Measurements from ENCODE around the gene GPD1. TPM values are rescaled to one million over a fixed set of nuclear protein-coding genes. Genes with fewer than 3 reads are reported as not detected.

GPD1 gene
- total RNA-seq, 2 experiments from 2014 or later: 0.41 to 0.47 TPM

DNA sequence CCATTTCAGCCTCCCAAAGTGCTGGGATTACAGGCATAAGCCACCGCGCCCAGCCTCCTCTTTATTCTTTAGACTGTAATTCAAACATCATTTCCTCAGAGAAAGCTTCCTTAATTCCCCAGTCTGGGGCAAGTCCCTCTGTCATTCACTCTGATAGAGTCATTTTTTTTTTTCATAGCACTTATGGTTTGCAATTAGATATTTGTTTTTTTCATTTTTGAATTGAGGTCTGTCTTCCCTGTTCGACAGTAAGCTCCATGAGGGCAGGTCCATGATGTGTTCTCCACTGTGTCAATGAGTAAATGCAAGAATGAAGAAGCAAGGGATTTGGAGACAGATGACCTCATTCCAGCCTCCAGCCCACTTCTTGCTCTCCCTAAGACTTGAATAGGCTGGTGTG is 34.3 kb upstream of the GPD1 start:
- ChIA-PET CTCF (interaction anchor here (1.0 to 2.4 kb wide), 4 partner anchors 10 to 102 kb away, joined by 3 to 24 read pairs (median 5); no protein-coding TSS in a partner anchor), POLR2A (interaction anchor here (0.6 to 1.5 kb wide), 2 partner anchors 13 to 42 kb away, joined by 3 to 5 read pairs; partner anchors contain the start of gene COX14)
- DNase-seq (no peak), ATAC-seq (ENCODE audit: poor library complexity) (no peak)
- no peak overlapping the region for H3K27ac ChIP-seq (ENCODE audit: low read depth in 1 of 2, low read length in 2 of 2)
- peaks cover 5% of the 10 kb centered on the region for H3K27me3 Mint-ChIP-seq
- H3K4me3 Mint-ChIP-seq: no peak overlapping the region
- intact Hi-C loops (cut with DNase I, micrococcal nuclease): no loop called here
- no peaks in the 10 kb centered on the region for H3K36me3 ChIP-seq (ENCODE audit: insufficient read depth, low read length)
- H3K4me1 Mint-ChIP-seq (ENCODE audit: low read depth): peaks cover 10% of the 10 kb centered on the region
- no peak overlapping the region for H3K4me3 ChIP-seq (ENCODE audit: low read length)
- H3K27me3 ChIP-seq (ENCODE audit: control insufficient read depth in 1 of 2, insufficient read depth in 2 of 2, low read length in 2 of 2): peaks cover 0 to 1% of the 10 kb centered on the region in 2 experiments
- H3K27ac Mint-ChIP-seq: no peak overlapping the region
- no peaks in the 10 kb centered on the region for H3K36me3 Mint-ChIP-seq (ENCODE audit: low read depth)
- no peaks in the 10 kb centered on the region for H3K9me3 ChIP-seq (ENCODE audit: control insufficient read depth in 1 of 2, insufficient read depth in 1 of 2, low read length in 2 of 2)
- H3K9me3 Mint-ChIP-seq: no peaks in the 10 kb centered on the region
- TF ChIP-seq, protein P1, sequence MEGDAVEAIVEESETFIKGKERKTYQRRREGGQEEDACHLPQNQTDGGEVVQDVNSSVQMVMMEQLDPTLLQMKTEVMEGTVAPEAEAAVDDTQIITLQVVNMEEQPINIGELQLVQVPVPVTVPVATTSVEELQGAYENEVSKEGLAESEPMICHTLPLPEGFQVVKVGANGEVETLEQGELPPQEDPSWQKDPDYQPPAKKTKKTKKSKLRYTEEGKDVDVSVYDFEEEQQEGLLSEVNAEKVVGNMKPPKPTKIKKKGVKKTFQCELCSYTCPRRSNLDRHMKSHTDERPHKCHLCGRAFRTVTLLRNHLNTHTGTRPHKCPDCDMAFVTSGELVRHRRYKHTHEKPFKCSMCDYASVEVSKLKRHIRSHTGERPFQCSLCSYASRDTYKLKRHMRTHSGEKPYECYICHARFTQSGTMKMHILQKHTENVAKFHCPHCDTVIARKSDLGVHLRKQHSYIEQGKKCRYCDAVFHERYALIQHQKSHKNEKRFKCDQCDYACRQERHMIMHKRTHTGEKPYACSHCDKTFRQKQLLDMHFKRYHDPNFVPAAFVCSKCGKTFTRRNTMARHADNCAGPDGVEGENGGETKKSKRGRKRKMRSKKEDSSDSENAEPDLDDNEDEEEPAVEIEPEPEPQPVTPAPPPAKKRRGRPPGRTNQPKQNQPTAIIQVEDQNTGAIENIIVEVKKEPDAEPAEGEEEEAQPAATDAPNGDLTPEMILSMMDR (IDR thresholded peaks at IDR 0.05): no peak
- peaks cover 6% of the 10 kb centered on the region for H3K4me1 ChIP-seq (ENCODE audit: insufficient read depth, low read length)

DNA sequence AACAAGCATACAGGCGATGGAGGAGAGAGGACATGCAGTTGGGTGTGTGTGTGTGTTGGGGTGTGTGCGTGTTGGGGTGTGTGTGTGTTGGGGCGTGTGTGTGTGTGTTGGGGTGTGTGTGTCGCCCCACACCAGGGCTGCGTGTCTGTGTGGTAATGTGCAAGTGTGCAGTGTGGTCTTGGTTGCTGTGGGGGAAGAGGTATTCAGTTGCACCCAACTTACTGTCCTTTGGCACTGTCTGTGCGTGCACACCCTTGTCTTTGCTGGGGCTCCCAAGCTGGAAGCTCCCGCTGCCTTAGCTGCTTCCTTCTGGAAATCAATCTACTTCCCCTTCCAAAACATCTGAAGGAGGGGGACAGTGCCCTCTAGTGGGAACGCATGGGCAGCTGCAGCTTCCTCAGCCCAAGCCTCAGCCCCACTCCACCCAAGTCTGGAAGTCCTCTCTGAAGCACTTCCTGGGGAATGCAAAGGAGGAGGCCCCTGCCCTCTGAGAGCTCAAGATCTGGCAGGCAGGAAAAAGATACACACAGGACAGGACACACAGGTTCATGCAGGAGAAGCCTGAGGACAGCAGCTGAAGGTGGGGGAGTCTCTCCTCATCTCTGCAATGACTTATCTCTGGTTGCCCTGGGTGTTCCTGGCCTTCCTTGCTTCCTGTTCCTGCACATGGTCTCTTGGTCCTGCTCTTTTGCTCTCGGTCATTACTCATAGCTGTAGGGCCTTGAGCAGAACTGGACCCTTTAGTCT is 33.3 kb upstream of the GPD1 start:
- ATAC-seq (ENCODE audit: poor library complexity) (peak; percentile 63), DNase-seq (peak; percentile 45 to 83 (median 56))
- Histone ChIP-seq H3K27me3 (ENCODE audit: control insufficient read depth in 1 of 2, insufficient read depth in 2 of 2, low read length in 2 of 2) (no peaks in the 10 kb centered on the region), H3K27ac (ENCODE audit: low read depth in 1 of 2, low read length in 2 of 2) (no peak overlapping the region), H3K4me3 (ENCODE audit: low read length) (no peak overlapping the region), H3K4me1 (ENCODE audit: insufficient read depth, low read length) (peaks cover 13% of the 10 kb centered on the region), H3K9me3 (ENCODE audit: control insufficient read depth in 1 of 2, insufficient read depth in 1 of 2, low read length in 2 of 2) (no peaks in the 10 kb centered on the region), H3K36me3 (ENCODE audit: insufficient read depth, low read length) (no peaks in the 10 kb centered on the region)
- H3K9me3 Mint-ChIP-seq: no peaks in the 10 kb centered on the region
- POLR2A ChIA-PET: interaction anchor here (1.0 to 1.5 kb wide), 2 partner anchors 14 to 41 kb away, joined by 5 to 6 read pairs; partner anchors contain the start of genes COX14 and SMARCD1
- H3K27me3 Mint-ChIP-seq: peaks cover 5% of the 10 kb centered on the region
- no peaks in the 10 kb centered on the region for H3K36me3 Mint-ChIP-seq (ENCODE audit: low read depth)
- CTCF ChIA-PET: interaction anchor here (0.6 to 2.4 kb wide), 14 partner anchors 9 to 662 kb away, joined by 3 to 24 read pairs (median 4); partner anchors contain the start of genes COX14 and SMARCD1
- intact Hi-C loops (cut with DNase I, micrococcal nuclease): loop anchor here (1.0 to 10.0 kb wide), 3 partner anchors 31 to 244 kb away; no protein-coding TSS in a partner anchor
- H3K27ac Mint-ChIP-seq: no peak overlapping the region
- H3K4me3 Mint-ChIP-seq: no peak overlapping the region
- peaks cover 10% of the 10 kb centered on the region for H3K4me1 Mint-ChIP-seq (ENCODE audit: low read depth)
- TF ChIP-seq, protein P1 (IDR thresholded peaks at IDR 0.05): peak; percentile 76

DNA sequence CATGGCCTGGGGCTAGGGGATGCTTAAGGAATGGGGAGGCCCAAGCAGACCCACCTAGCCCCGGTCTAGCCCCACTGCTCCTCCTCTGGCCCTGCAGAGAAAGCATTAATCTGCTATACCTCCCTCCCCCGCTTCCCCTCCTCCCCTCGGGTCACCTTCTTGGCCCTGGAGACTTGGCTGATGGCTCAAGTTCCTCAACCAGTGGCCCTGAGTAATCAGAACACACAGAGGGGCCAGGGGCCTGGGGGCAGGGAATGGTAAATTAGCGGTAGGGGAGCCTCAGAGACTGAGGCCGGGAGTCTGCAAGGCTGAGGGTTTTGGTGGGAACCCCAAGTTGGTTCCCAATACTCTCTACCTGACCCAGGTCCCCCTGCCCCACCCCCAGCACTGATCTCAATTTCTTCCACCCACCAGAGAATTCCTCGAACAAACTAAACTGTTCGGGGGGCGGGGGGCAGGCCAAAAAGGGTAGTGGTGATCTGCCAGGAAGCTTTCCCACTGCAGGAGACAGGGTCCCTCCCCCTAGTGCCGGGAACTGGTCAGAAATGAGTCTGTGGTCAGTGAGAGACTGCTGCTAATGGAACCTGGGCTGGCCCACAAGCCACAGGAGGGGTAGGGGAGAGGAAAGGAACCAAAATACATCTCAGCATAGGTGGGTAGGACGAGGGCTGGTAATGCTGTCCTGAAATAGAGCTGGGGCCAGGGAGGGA is 31.5 kb upstream of the GPD1 start:
- Mint-ChIP-seq H3K4me1 (ENCODE audit: low read depth) (peaks cover 10% of the 10 kb centered on the region), H3K27ac (no peak overlapping the region), H3K36me3 (ENCODE audit: low read depth) (no peaks in the 10 kb centered on the region), H3K9me3 (no peaks in the 10 kb centered on the region), H3K27me3 (peaks cover 5% of the 10 kb centered on the region), H3K4me3 (no peak overlapping the region)
- H3K27ac ChIP-seq (ENCODE audit: low read depth in 1 of 2, low read length in 2 of 2): no peak overlapping the region
- intact Hi-C loops (cut with DNase I, micrococcal nuclease): loop anchor here in 1 of 2 experiments (10.0 kb wide), 1 partner anchor 242 kb away; no protein-coding TSS in a partner anchor
- CTCF ChIA-PET: no interaction called here
- ATAC-seq (ENCODE audit: poor library complexity) (no peak), DNase-seq (no peak)
- TF ChIP-seq, protein P1 (IDR thresholded peaks at IDR 0.05): no peak
- no peaks in the 10 kb centered on the region for H3K9me3 ChIP-seq (ENCODE audit: control insufficient read depth in 1 of 2, insufficient read depth in 1 of 2, low read length in 2 of 2)
- peaks cover 14% of the 10 kb centered on the region for H3K4me1 ChIP-seq (ENCODE audit: insufficient read depth, low read length)
- H3K27me3 ChIP-seq (ENCODE audit: control insufficient read depth in 1 of 2, insufficient read depth in 2 of 2, low read length in 2 of 2): no peaks in the 10 kb centered on the region
- H3K4me3 ChIP-seq (ENCODE audit: low read length): no peak overlapping the region
- POLR2A ChIA-PET: no interaction called here
- no peaks in the 10 kb centered on the region for H3K36me3 ChIP-seq (ENCODE audit: insufficient read depth, low read length)

All from CD4-positive, alpha-beta T cell (primary cell).